ENCODE results near the gene FUT7. TPM values are rescaled to one million over a fixed set of nuclear protein-coding genes. Genes with fewer than 3 reads are reported as not detected.

Gene FUT7
- total and polyA plus RNA-seq, 2 of the 13 experiments (the other 11 are each of a cell fraction or from before 2014, with no cell fraction given): 0.05 TPM; not detected in 1

GRCh38 chr9:137064027-137064879 lies 32.4 kb upstream of the FUT7 start (continued):
- TF ChIP-seq FOSL2 (CRISPR knock-in tag; IDR thresholded peaks at IDR 0.05) (no peak), MEIS2 (CRISPR knock-in tag; IDR thresholded peaks at IDR 0.05) (peak; percentile 26; the same call in 1 of the 2 replicates), ZNF639 (CRISPR knock-in tag; conservative IDR thresholded peaks at IDR 0.05) (no peak), KLF6 (CRISPR knock-in tag; IDR thresholded peaks at IDR 0.05) (no peak), CEBPG (CRISPR knock-in tag; IDR thresholded peaks at IDR 0.05) (no peak), JUN (CRISPR knock-in tag; IDR thresholded peaks at IDR 0.05) (no peak), ELF1 (CRISPR knock-in tag; IDR thresholded peaks at IDR 0.05) (peak; percentile 23; the same call in 1 of the 2 replicates), ZNF501 (CRISPR knock-in tag; IDR thresholded peaks at IDR 0.05) (0 out of 2 replicates have a peak, but pooled peaks have one; percentile 48), ZNF569 (CRISPR knock-in tag; IDR thresholded peaks at IDR 0.05; ENCODE audit: borderline replicate concordance) (no peak), CSRNP2 (CRISPR knock-in tag; conservative IDR thresholded peaks at IDR 0.05; ENCODE audit: low read depth) (no peak), SRY (CRISPR knock-in tag; IDR thresholded peaks at IDR 0.05) (0 out of 2 replicates have a peak, but pooled peaks have one; percentile 44), ZNF543 (CRISPR knock-in tag; IDR thresholded peaks at IDR 0.05) (no peak), ZNF414 (CRISPR knock-in tag; IDR thresholded peaks at IDR 0.05) (0 out of 2 replicates have a peak, but pooled peaks have one; percentile 47), MIXL1 (CRISPR knock-in tag; IDR thresholded peaks at IDR 0.05) (0 out of 2 replicates have a peak, but pooled peaks have one; percentile 27), HCFC1 (IDR thresholded peaks at IDR 0.05; ENCODE audit: low read depth, low read length) (no peak), SALL1 (CRISPR knock-in tag; IDR thresholded peaks at IDR 0.05) (peak; percentile 73), ZNF280B (CRISPR knock-in tag; IDR thresholded peaks at IDR 0.05; ENCODE audit: borderline replicate concordance) (peak; percentile 74; the same call in 1 of the 2 replicates), MAZ (IDR thresholded peaks at IDR 0.05; ENCODE audit: borderline replicate concordance, low read depth, low read length) (no peak), MAZ (CRISPR knock-in tag; IDR thresholded peaks at IDR 0.05; ENCODE audit: low read depth) (no peak), ARNT (IDR thresholded peaks at IDR 0.05) (no peak), ZNF879 (CRISPR knock-in tag; IDR thresholded peaks at IDR 0.05) (no peak), KLF9 (CRISPR knock-in tag; IDR thresholded peaks at IDR 0.05; ENCODE audit: low read depth) (no peak), LBX2 (CRISPR knock-in tag; IDR thresholded peaks at IDR 0.05; ENCODE audit: borderline replicate concordance) (peak; percentile 25; the same call in 1 of the 2 replicates), TAF1 (CRISPR knock-in tag; IDR thresholded peaks at IDR 0.05) (no peak), SNAPC5 (CRISPR knock-in tag; IDR thresholded peaks at IDR 0.05; ENCODE audit: borderline replicate concordance) (no peak), ZNF747 (CRISPR knock-in tag; IDR thresholded peaks at IDR 0.05; ENCODE audit: borderline replicate concordance) (no peak)
